Psoas muscle (tissue), 8 donors: ENCODE measurements around the gene PRR5L. TPM values are rescaled to one million over a fixed set of nuclear protein-coding genes. Genes with fewer than 3 reads are reported as not detected.

Source experiments
- ATAC-seq, 4 donors: fragments of 200-7000 bp; cut with Tn5 transposase; one replicate each; pipeline ENCODE4 v1.9.1; 2020; ENCODE audit warnings: moderate library complexity in 3 of 4, mild to moderate bottlenecking in 2 of 4
- DNase-seq, 2 donors: peaks; one replicate each; pipeline ENCODE4 v3.0.0-alpha.2; 2020
- H3K27ac ChIP-seq: fragments of 200-600 bp; one replicate; pipeline ENCODE4 v1.8.0; 2022
- H3K27me3 ChIP-seq, 3 donors: fragments of 200-600 bp in 1 of 3; one replicate each; pipeline versions ENCODE4 v1.6.1 to v1.8.0; 2013 to 2022; ENCODE audit warnings: low read length in 2 of 3, mild to moderate bottlenecking in 2 of 3, moderate library complexity in 1 of 3; ENCODE audit not compliant: insufficient read depth in 3 of 3
- H3K36me3 ChIP-seq, 2 donors: fragments of 200-600 bp in 1 of 2; one replicate each; pipeline versions ENCODE4 v1.6.1 to v1.8.0; 2013 to 2022; ENCODE audit warnings: low read depth in 1 of 2, mild to moderate bottlenecking in 1 of 2, moderate library complexity in 1 of 2; ENCODE audit not compliant: insufficient read depth in 1 of 2
- H3K4me1 ChIP-seq: fragments of 200-600 bp; one replicate; pipeline ENCODE4 v1.8.0; 2022
- H3K4me3 ChIP-seq: fragments of 200-600 bp; one replicate; pipeline ENCODE4 v1.8.0; 2022; ENCODE audit warnings: mild to moderate bottlenecking
- H3K9me3 ChIP-seq: fragments of 200-600 bp; one replicate; pipeline ENCODE4 v1.8.0; 2022
- WGBS, 3 donors: extraction: QIAGEN DNeasy Blood & Tissue Kit; methylation state at CpG; one replicate each; pipeline versions ENCODE4 v1.1.6 to v1.1.7; 2013; 5-methylcytosine and 5-hydroxymethylcytosine counted together
- intact Hi-C, 2 donors: fragments of 100-400 bp; cut with DNase I; formaldehyde crosslinking; loops; one replicate each; pipeline versions ENCODE4 v1.11.0 to v1.14.2; 2022
- polyA plus RNA-seq, 3 donors: library from polyadenylated mRNA; stranded (reverse); fragments of 200-250 nt; gene quantifications; one replicate each; pipeline ENCODE4 v1.2.3, GENCODE V29; 2013
- total RNA-seq, 4 donors: library from RNA; stranded (reverse); fragmentation: NEBNext Ultra II Directional in 2 of 4; extraction: Animal tissue kit (Norgen Biotek cat#: 25700) in 2 of 4; gene quantifications; one replicate each; pipeline versions ENCODE4 v1.2.1 to v1.2.4, GENCODE V29; 2021 to 2023
- TF ChIP-seq, protein P1 (sequence below): fragments of 200-600 bp; IDR thresholded peaks from one replicate; pipeline ENCODE4 v1.8.0; 2022; ENCODE audit warnings: antibody characterized with exemption
- donor health status: healthy with polysubstance abuse.
- donor health status: DM: no; HTN: no; CAD: no; lungs with moderate emphysema.
- donor health status: Bipolar disorder and iron deficiency.
- donor health status: healthy.
- donor health status: DM: yes; HTN: yes; CAD: no.
- donor health status: DM: no; HTN: no; CAD: no.
- donor health status: DM: no; HTN: no; CAD: no.
- donor health status: DM: yes; HTN: yes; CAD: no.

Gene PRR5L
- total and polyA plus RNA-seq, 7 donors: 0.39 to 2.5 (median 0.86) TPM

DNA sequence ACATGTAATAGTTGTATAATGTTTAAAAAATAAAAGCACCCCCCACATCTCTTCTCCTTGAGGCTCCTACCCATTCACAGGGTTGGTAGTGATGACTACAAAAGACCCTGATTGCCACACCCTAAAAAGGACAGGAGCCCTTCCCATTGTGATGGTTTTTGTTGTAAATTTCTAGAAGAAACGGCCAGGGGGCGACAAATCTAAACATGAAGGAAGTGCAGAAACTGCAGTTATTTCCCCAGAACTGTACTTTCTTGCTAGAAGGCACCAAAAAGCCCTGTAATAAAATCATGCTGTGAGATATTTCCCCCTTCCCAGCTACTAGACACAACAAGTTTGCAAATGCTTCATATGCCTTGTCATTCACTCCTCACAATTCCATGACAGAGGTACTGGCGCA lies 10.8 kb downstream of the PRR5L start:
- no peaks in the 10 kb centered on the region for H3K9me3 ChIP-seq
- H3K4me3 ChIP-seq: no peak overlapping the region
- no peaks in the 10 kb centered on the region for H3K4me1 ChIP-seq
- WGBS, 3 donors: 49 to 66% (median 56%) methylated on average over 3 of the region's 3 CpGs
- TF ChIP-seq, protein P1, sequence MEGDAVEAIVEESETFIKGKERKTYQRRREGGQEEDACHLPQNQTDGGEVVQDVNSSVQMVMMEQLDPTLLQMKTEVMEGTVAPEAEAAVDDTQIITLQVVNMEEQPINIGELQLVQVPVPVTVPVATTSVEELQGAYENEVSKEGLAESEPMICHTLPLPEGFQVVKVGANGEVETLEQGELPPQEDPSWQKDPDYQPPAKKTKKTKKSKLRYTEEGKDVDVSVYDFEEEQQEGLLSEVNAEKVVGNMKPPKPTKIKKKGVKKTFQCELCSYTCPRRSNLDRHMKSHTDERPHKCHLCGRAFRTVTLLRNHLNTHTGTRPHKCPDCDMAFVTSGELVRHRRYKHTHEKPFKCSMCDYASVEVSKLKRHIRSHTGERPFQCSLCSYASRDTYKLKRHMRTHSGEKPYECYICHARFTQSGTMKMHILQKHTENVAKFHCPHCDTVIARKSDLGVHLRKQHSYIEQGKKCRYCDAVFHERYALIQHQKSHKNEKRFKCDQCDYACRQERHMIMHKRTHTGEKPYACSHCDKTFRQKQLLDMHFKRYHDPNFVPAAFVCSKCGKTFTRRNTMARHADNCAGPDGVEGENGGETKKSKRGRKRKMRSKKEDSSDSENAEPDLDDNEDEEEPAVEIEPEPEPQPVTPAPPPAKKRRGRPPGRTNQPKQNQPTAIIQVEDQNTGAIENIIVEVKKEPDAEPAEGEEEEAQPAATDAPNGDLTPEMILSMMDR: no peak
- H3K27ac ChIP-seq: no peak overlapping the region
- no peak for ATAC-seq
- DNase-seq: no peak
- intact Hi-C loops: no loop called here
- no peaks in the 10 kb centered on the region for H3K36me3 ChIP-seq
- H3K27me3 ChIP-seq: no peaks in the 10 kb centered on the region

DNA sequence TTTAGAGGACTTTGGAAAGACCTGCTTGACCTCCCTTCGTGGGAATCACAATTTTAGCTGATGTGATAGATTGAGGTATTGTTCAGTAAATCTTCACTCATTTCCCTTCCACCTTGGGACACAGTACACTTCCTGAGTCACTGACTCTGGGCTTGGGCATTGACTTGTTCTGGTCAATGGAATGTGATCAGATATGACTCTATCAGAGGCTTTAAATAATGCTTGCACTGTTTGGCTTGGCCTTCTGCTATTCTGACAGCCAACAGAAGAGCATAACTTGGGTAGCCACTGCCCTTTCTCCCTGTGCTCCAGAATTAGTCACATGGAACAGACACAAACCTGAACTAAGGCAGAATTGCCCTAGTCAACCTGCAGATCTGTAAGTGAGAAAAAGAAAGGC lies 12.5 kb downstream of the PRR5L start:
- no peak overlapping the region for H3K4me3 ChIP-seq
- ATAC-seq (no peak), DNase-seq (no peak)
- no peak overlapping the region for H3K27ac ChIP-seq
- 43 to 57% (median 52%) methylated on average over 1 of the region's 1 CpG for WGBS, 3 donors
- no peaks in the 10 kb centered on the region for H3K9me3 ChIP-seq
- H3K27me3 ChIP-seq: no peaks in the 10 kb centered on the region
- no peaks in the 10 kb centered on the region for H3K4me1 ChIP-seq
- TF ChIP-seq, protein P1: no peak
- no peaks in the 10 kb centered on the region for H3K36me3 ChIP-seq
- intact Hi-C loops: no loop called here

DNA sequence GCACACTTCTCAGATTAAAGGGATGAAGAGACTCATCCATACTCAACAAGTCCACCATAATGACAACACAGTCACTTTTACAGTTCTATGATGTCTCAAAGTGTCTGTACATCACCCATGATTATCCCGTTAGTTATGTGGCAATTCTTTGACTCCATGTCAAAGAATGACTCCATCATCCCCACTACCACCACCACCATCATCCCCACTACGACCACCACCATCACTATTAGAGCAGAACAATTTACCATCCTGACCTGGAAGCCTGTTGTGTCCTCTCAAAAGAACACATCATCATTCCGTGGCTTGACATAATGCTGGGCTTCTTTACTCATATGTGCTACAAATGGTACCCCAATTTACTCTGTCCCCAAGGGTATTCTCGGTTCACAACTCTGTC lies 13.7 kb downstream of the PRR5L start:
- H3K27ac ChIP-seq: no peak overlapping the region
- TF ChIP-seq, protein P1: no peak
- intact Hi-C loops: no loop called here
- H3K4me3 ChIP-seq: no peak overlapping the region
- H3K9me3 ChIP-seq: no peaks in the 10 kb centered on the region
- no peaks in the 10 kb centered on the region for H3K27me3 ChIP-seq
- 88 to 95% (median 91%) methylated on average over 4 of the region's 4 CpGs for WGBS, 3 donors
- DNase-seq (no peak), ATAC-seq (no peak)
- H3K36me3 ChIP-seq: no peaks in the 10 kb centered on the region
- H3K4me1 ChIP-seq: no peaks in the 10 kb centered on the region

DNA sequence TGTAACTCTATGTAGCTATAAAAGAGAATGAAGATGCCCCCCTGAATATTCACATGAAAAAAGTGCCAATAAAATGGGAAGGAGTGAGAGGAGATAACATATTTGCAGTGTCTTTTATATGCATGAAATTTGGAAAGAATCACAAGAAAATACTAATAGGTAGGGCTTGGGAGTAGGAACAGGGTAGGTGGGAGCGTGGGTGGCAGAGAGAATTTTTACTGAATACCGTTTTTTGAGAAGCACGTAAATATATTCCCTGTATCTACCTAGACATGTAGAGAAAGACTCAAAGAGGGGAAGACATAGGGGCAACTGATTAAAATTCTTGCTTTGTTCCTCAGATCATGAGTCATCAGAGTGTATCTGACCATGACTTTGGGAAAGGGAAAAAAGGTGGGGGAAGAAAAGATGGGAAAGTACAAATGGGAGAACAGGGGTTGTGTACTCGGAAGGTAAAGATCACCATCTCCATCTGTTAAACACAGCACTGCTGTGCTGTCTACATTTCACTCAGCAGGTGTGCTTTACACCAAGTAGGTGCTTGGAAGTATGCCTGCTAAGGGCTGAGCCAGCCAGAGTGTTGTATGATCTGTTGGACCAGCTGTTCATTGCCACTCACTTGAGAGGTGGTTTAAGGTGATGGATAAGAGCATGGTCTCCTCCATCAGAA lies 16.0 kb downstream of the PRR5L start:
- intact Hi-C loops: no loop called here
- ATAC-seq (peak; percentile 41 to 84 (median 72)), DNase-seq (no peak)
- H3K27ac ChIP-seq: no peak overlapping the region
- 74 to 81% (median 75%) methylated on average over 4 of the region's 4 CpGs for WGBS, 3 donors
- no peaks in the 10 kb centered on the region for H3K4me1 ChIP-seq
- H3K9me3 ChIP-seq: no peaks in the 10 kb centered on the region
- H3K4me3 ChIP-seq: no peak overlapping the region
- H3K27me3 ChIP-seq: no peaks in the 10 kb centered on the region
- no peaks in the 10 kb centered on the region for H3K36me3 ChIP-seq
- TF ChIP-seq, protein P1: no peak
